PC-3 (cell line): ENCODE results near the gene CS. TPM values are rescaled to one million over a fixed set of nuclear protein-coding genes. Genes with fewer than 3 reads are reported as not detected.

Source experiments
- ATAC-seq: fragments of 200-7000 bp; cut with Tn5 transposase; 2 replicates; pipeline ENCODE4 v1.9.1; 2020; ENCODE audit warnings: mild to moderate bottlenecking, moderate library complexity
- BruUV-seq: library from RNA; stranded (reverse); fragments of 400-500 nt; replicated peaks from 2 replicates; lab custom pipeline; 2021; lab: Mats Ljungman, UMichigan
- CTCF ChIA-PET: fragments of 300-600 bp; sonication (Branson Sonifier 250); formaldehyde crosslinking; loops from one replicate; lab custom pipeline; 2022; ENCODE audit warnings: antibody characterized with exemption; lab: Charles Lee
- POLR2A ChIA-PET: fragments of 300-600 bp; sonication (Branson Sonifier 250); formaldehyde crosslinking; loops from one replicate; lab custom pipeline; 2022; ENCODE audit warnings: antibody characterized with exemption; ENCODE audit not compliant: unreplicated experiment; lab: Charles Lee
- DNase-seq: peaks from one replicate; pipeline ENCODE4 v3.0.0-alpha.2; 2015
- H2AFZ ChIP-seq: fragments of 300-600 bp; sonication (generic); 2 replicates; pipeline ENCODE4 v1.6.0; 2016; ENCODE audit warnings: antibody characterized with exemption, low read length
- H3F3A ChIP-seq: fragments of 300-600 bp; sonication (generic); one replicate; pipeline ENCODE4 v1.6.0; 2017; ENCODE audit warnings: antibody characterized with exemption, low read length, control low read depth, mild to moderate bottlenecking; ENCODE audit not compliant: unreplicated experiment
- H3K27ac ChIP-seq: fragments of 300-600 bp; sonication (generic); 2 replicates; pipeline ENCODE4 v1.5.1; 2016; ENCODE audit warnings: mild to moderate bottlenecking, low read length
- H3K27me3 ChIP-seq: fragments of 300-600 bp; sonication (generic); 2 replicates; pipeline ENCODE4 v1.6.1; 2016; ENCODE audit warnings: low read length, mixed read lengths
- H3K36me3 ChIP-seq: fragments of 300-600 bp; sonication (generic); 2 replicates; pipeline ENCODE4 v1.6.1; 2016; ENCODE audit warnings: low read depth, mixed run types, low read length, mixed read lengths
- H3K4me1 ChIP-seq: fragments of 300-600 bp; sonication (generic); 2 replicates; pipeline ENCODE4 v1.5.1; 2016; ENCODE audit warnings: low read length; ENCODE audit not compliant: insufficient read depth
- H3K4me2 ChIP-seq: fragments of 300-600 bp; sonication (generic); 2 replicates; pipeline ENCODE4 v1.6.0; 2016; ENCODE audit warnings: low read length
- H3K4me3 ChIP-seq: fragments of 300-600 bp; sonication (generic); 2 replicates; pipeline ENCODE4 v1.5.1; 2016; ENCODE audit warnings: mild to moderate bottlenecking, low read length, mixed read lengths
- H3K79me2 ChIP-seq: fragments of 300-600 bp; sonication (generic); 2 replicates; pipeline ENCODE4 v1.6.1; 2017; ENCODE audit warnings: low read length, mixed read lengths
- H3K9ac ChIP-seq: fragments of 300-600 bp; sonication (generic); 2 replicates; pipeline ENCODE4 v1.6.0; 2016; ENCODE audit warnings: mild to moderate bottlenecking, low read length
- H3K9me2 ChIP-seq: fragments of 300-600 bp; sonication (generic); replicated peaks from 2 replicates; pipeline ENCODE4 v1.6.1; 2016; ENCODE audit warnings: mixed run types, low read length, mixed read lengths
- H3K9me3 ChIP-seq: fragments of 300-600 bp; sonication (generic); 2 replicates; pipeline ENCODE4 v1.6.1; 2016; ENCODE audit warnings: low read length, mixed read lengths
- H4K20me1 ChIP-seq: fragments of 300-600 bp; sonication (generic); 2 replicates; pipeline ENCODE4 v1.6.1; 2016; ENCODE audit warnings: low read length, mixed read lengths
- EZH2 ChIP-seq: fragments of 300-600 bp; sonication (generic); IDR thresholded peaks from one replicate; pipeline ENCODE4 v1.6.1; 2017; ENCODE audit warnings: antibody characterized with exemption, mild to moderate bottlenecking, low read length; ENCODE audit not compliant: unreplicated experiment
- EZH2phosphoT487 ChIP-seq: fragments of 300-600 bp; sonication (generic); IDR thresholded peaks from 2 replicates; pipeline ENCODE4 v1.6.1; 2018; ENCODE audit warnings: mild to moderate bottlenecking, antibody characterized with exemption, low read length, borderline replicate concordance
- intact Hi-C: fragments of 100-400 bp; cut with micrococcal nuclease; formaldehyde crosslinking; loops from 2 replicates; pipeline ENCODE4 v1.9.0; 2023
- total RNA-seq: library from RNA; depleted of rRNA; stranded (reverse); fragments of >200 nt; gene quantifications from 2 replicates; pipeline ENCODE4 v1.2.3, GENCODE V29; 2014
- TF ChIP-seq, protein P1 (sequence below): fragments of 300-600 bp; sonication (generic); conservative IDR thresholded peaks from 2 replicates; pipeline ENCODE4 v1.5.1; 2017; ENCODE audit warnings: antibody characterized with exemption, low read depth, mild to moderate bottlenecking, low read length

The CS gene
- total RNA-seq, 1 experiment from 2014 or later, result 182 TPM

- Histone ChIP-seq H3K4me2 (peak overlapping the region; percentile 93), H3K9me3 (no peaks in the 10 kb centered on the region), H3F3A (no peaks in the 10 kb centered on the region), H3K27me3 (no peaks in the 10 kb centered on the region), H3K9me2 (no peaks in the 10 kb centered on the region), H3K9ac (peak overlapping the region; percentile 91), H3K27ac (peak overlapping the region; percentile 92), H3K36me3 (no peaks in the 10 kb centered on the region), H3K79me2 (no peaks in the 10 kb centered on the region), H3K4me3 (peak overlapping the region; percentile 72), H4K20me1 (no peaks in the 10 kb centered on the region), H3K4me1 (peaks cover 26% of the 10 kb centered on the region), H2AFZ (peak overlapping the region; percentile 99)
- no peak for ATAC-seq
- TSS peak; percentile 94 for BruUV-seq
- CTCF ChIA-PET, result no interaction called here
- intact Hi-C loops, result no loop called here
- TF ChIP-seq EZH2 (no peak), EZH2phosphoT487 (no peak)
- TF ChIP-seq, protein P1, sequence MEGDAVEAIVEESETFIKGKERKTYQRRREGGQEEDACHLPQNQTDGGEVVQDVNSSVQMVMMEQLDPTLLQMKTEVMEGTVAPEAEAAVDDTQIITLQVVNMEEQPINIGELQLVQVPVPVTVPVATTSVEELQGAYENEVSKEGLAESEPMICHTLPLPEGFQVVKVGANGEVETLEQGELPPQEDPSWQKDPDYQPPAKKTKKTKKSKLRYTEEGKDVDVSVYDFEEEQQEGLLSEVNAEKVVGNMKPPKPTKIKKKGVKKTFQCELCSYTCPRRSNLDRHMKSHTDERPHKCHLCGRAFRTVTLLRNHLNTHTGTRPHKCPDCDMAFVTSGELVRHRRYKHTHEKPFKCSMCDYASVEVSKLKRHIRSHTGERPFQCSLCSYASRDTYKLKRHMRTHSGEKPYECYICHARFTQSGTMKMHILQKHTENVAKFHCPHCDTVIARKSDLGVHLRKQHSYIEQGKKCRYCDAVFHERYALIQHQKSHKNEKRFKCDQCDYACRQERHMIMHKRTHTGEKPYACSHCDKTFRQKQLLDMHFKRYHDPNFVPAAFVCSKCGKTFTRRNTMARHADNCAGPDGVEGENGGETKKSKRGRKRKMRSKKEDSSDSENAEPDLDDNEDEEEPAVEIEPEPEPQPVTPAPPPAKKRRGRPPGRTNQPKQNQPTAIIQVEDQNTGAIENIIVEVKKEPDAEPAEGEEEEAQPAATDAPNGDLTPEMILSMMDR, result no peak
- POLR2A ChIA-PET, result interaction anchor here (0.6 to 0.9 kb wide), 3 partner anchors 17 to 40 kb away, joined by 4 to 9 read pairs (median 6); partner anchors contain the start of genes CNPY2 and STAT2
- no peak for DNase-seq
Measured at GRCh38 chr12:56333197-56333678, 33.1 kb upstream of the CS start.

- H3K9me3 ChIP-seq, result no peaks in the 10 kb centered on the region
- BruUV-seq, result no TSS peak
- H3K9ac ChIP-seq, result peak overlapping the region; percentile 91; the same call in 1 of the 2 replicates
- POLR2A ChIA-PET, result interaction anchor here (0.6 to 0.9 kb wide), 2 partner anchors 17 to 41 kb away, joined by 4 to 6 read pairs; partner anchors contain the start of gene CNPY2
- no peaks in the 10 kb centered on the region for H3K36me3 ChIP-seq
- no peaks in the 10 kb centered on the region for H4K20me1 ChIP-seq
- ATAC-seq (no peak), DNase-seq (no peak)
- no peak for TF ChIP-seq EZH2phosphoT487
- TF ChIP-seq, protein P1, result no peak
- TF ChIP-seq EZH2, result no peak
- H3K4me1 ChIP-seq, result peaks cover 20% of the 10 kb centered on the region
- intact Hi-C loops, result no loop called here
- peak overlapping the region; percentile 93 for H3K4me2 ChIP-seq
- no peak overlapping the region; the same call in 1 of the 2 replicates for H3K27ac ChIP-seq
- CTCF ChIA-PET, result no interaction called here
- H3K79me2 ChIP-seq, result no peaks in the 10 kb centered on the region
- H3F3A ChIP-seq, result no peaks in the 10 kb centered on the region
- H2AFZ ChIP-seq, result no peak overlapping the region
- peak overlapping the region; percentile 72; the same call in 1 of the 2 replicates for H3K4me3 ChIP-seq
- no peaks in the 10 kb centered on the region for H3K9me2 ChIP-seq
- H3K27me3 ChIP-seq, result no peaks in the 10 kb centered on the region
Measured at GRCh38 chr12:56332512-56333196, 32.5 kb upstream of the CS start.

GRCh38 chr12:56330936-56331490 lies 30.9 kb upstream of the CS start:
- H3K36me3 ChIP-seq, result no peaks in the 10 kb centered on the region
- H3K9me2 ChIP-seq, result no peaks in the 10 kb centered on the region
- H3K27me3 ChIP-seq, result no peaks in the 10 kb centered on the region
- no TSS peak for BruUV-seq
- H3K79me2 ChIP-seq, result no peaks in the 10 kb centered on the region
- no peak overlapping the region for H3K9ac ChIP-seq
- intact Hi-C loops, result no loop called here
- peaks cover 28% of the 10 kb centered on the region for H3K4me1 ChIP-seq
- no peak overlapping the region for H3K27ac ChIP-seq
- H2AFZ ChIP-seq, result no peak overlapping the region
- no peaks in the 10 kb centered on the region for H4K20me1 ChIP-seq
- POLR2A ChIA-PET, result no interaction called here
- CTCF ChIA-PET, result no interaction called here
- no peak overlapping the region for H3K4me3 ChIP-seq
- DNase-seq, result no peak
- no peaks in the 10 kb centered on the region for H3K9me3 ChIP-seq
- TF ChIP-seq EZH2 (no peak), EZH2phosphoT487 (no peak)
- TF ChIP-seq, protein P1, result no peak
- no peaks in the 10 kb centered on the region for H3F3A ChIP-seq
- no peak overlapping the region for H3K4me2 ChIP-seq
- no peak for ATAC-seq
